ENCODE results near the gene TUG1.

The TUG1 gene

DNA sequence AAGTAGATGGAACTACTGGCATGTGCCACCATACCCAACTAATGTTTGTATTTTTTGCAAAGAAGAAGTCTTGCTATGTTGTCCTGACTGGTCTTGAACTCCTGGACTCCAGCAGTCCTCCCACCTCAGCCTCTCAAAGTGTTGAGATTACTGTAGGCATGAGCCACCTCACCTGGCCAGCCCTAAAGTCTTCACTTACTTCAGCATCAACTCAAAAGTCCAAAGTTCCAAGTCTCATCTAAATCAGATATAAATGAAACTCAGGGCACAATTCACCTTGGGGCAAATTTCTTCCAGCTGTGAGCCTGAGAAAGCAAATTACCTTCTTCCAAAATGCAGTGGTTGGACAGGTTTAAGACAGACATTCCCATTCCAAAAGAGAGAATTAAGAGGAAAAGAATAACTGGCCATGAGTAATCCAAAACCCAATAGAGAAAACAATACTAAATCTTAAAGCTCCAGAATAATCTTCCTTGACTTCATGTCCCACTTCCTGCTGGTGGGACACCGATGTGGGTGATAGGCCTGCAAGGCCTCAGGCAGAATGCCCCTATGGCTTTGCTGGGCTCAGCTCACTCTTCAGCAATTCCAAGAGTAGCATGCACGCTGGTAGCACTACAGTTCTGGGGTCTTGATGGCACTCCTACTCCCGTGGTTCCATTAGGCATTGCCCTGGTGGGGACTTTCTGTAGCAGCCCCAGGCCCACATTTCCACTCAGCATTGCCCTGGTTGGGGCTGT is 50.3 kb downstream of the TUG1 start:
- H3K9me3 ChIP-seq (replicated peaks; ENCODE audit: insufficient read depth, low read length) = no peaks in the 10 kb centered on the region
- H3K27me3 ChIP-seq (replicated peaks; ENCODE audit: insufficient read depth, low read length) = no peaks in the 10 kb centered on the region
- H3K79me2 ChIP-seq (ENCODE audit: low read length) = no peaks in the 10 kb centered on the region
- TF ChIP-seq, protein P1, sequence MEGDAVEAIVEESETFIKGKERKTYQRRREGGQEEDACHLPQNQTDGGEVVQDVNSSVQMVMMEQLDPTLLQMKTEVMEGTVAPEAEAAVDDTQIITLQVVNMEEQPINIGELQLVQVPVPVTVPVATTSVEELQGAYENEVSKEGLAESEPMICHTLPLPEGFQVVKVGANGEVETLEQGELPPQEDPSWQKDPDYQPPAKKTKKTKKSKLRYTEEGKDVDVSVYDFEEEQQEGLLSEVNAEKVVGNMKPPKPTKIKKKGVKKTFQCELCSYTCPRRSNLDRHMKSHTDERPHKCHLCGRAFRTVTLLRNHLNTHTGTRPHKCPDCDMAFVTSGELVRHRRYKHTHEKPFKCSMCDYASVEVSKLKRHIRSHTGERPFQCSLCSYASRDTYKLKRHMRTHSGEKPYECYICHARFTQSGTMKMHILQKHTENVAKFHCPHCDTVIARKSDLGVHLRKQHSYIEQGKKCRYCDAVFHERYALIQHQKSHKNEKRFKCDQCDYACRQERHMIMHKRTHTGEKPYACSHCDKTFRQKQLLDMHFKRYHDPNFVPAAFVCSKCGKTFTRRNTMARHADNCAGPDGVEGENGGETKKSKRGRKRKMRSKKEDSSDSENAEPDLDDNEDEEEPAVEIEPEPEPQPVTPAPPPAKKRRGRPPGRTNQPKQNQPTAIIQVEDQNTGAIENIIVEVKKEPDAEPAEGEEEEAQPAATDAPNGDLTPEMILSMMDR (IDR thresholded peaks at IDR 0.05; ENCODE audit: low read length) = no peak
- TF ChIP-seq EZH2 (optimal IDR thresholded peaks at IDR 0.05; ENCODE audit: low read depth, low read length) = no peak
- TF ChIP-seq EZH2phosphoT487 (IDR thresholded peaks at IDR 0.05; ENCODE audit: low read length) = no peak
- no peaks in the 10 kb centered on the region for H3K9me2 ChIP-seq (replicated peaks; ENCODE audit: insufficient read depth, low read length)
- H3K27ac ChIP-seq (ENCODE audit: low read length) = no peak overlapping the region
- H2AFZ ChIP-seq (ENCODE audit: low read length) = no peak overlapping the region
- H3K4me2 ChIP-seq (ENCODE audit: low read depth, low read length) = no peak overlapping the region
- H3K4me1 ChIP-seq (ENCODE audit: low read length) = no peaks in the 10 kb centered on the region
- no peak overlapping the region for H3K4me3 ChIP-seq (ENCODE audit: low read length)
- no peak for DNase-seq
- no peaks in the 10 kb centered on the region for H4K20me1 ChIP-seq (ENCODE audit: insufficient read depth, low read length)
- H3F3A ChIP-seq (ENCODE audit: insufficient read depth, low read length) = no peaks in the 10 kb centered on the region
- no peaks in the 10 kb centered on the region for H3K36me3 ChIP-seq (replicated peaks; ENCODE audit: insufficient read depth, low read length)
- no peak overlapping the region for H3K9ac ChIP-seq (ENCODE audit: low read length)

DNA sequence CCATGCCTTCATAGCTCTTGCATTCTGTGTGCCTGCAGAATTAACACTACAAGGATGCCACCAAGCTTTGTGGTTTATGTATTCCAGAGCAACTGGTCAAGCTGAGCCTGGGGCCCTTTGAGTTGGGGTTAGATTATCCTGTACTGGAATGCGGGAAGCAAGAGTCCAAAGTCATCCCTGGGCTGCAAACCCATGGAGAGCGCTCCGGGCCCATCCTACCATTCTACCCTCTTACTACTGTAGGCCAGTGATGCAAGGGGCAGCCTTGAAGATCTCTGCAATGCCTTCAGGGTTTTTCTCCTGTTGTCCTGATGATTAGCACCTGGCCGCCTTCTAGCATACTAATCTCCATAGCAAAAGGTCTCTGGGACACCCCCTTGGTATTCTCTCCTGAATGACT is 51.3 kb downstream of the TUG1 start:
- H3K9me3 ChIP-seq (replicated peaks; ENCODE audit: insufficient read depth, low read length) = no peaks in the 10 kb centered on the region
- no peak for DNase-seq
- no peak overlapping the region for H3K4me3 ChIP-seq (ENCODE audit: low read length)
- no peak overlapping the region for H3K9ac ChIP-seq (ENCODE audit: low read length)
- no peaks in the 10 kb centered on the region for H4K20me1 ChIP-seq (ENCODE audit: insufficient read depth, low read length)
- no peak overlapping the region for H3K4me2 ChIP-seq (ENCODE audit: low read depth, low read length)
- no peaks in the 10 kb centered on the region for H3K27me3 ChIP-seq (replicated peaks; ENCODE audit: insufficient read depth, low read length)
- no peak overlapping the region for H3K27ac ChIP-seq (ENCODE audit: low read length)
- no peaks in the 10 kb centered on the region for H3K79me2 ChIP-seq (ENCODE audit: low read length)
- no peaks in the 10 kb centered on the region for H3K4me1 ChIP-seq (ENCODE audit: low read length)
- no peaks in the 10 kb centered on the region for H3K9me2 ChIP-seq (replicated peaks; ENCODE audit: insufficient read depth, low read length)
- H2AFZ ChIP-seq (ENCODE audit: low read length) = no peak overlapping the region
- H3F3A ChIP-seq (ENCODE audit: insufficient read depth, low read length) = no peaks in the 10 kb centered on the region
- TF ChIP-seq, protein P1 (IDR thresholded peaks at IDR 0.05; ENCODE audit: low read length) = no peak
- TF ChIP-seq EZH2phosphoT487 (IDR thresholded peaks at IDR 0.05; ENCODE audit: low read length) = no peak
- no peaks in the 10 kb centered on the region for H3K36me3 ChIP-seq (replicated peaks; ENCODE audit: insufficient read depth, low read length)

DNA sequence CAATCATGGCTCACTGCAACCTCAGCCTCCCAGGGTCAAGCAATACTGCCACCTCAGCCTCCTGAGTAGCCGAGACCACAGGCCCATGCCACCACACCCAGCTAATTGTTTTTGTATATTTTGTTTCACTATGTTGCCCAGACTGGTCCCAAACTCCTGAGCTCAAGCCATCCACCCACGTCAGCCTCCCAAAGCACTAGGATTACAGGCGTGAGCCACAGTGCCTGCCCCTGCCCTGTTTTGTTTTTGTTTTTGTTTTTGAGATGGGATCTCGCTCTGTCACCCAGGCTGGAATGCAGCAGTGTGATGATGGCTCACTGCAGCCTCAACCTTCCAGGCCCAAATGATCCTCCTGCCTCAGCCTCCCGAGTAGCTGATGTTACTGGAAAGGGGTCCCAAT is 53.5 kb downstream of the TUG1 start:
- Histone ChIP-seq H3K9me3 (replicated peaks; ENCODE audit: insufficient read depth, low read length) (no peaks in the 10 kb centered on the region), H3K27ac (ENCODE audit: low read length) (no peak overlapping the region), H3K79me2 (ENCODE audit: low read length) (no peaks in the 10 kb centered on the region), H3F3A (ENCODE audit: insufficient read depth, low read length) (no peaks in the 10 kb centered on the region), H3K4me1 (ENCODE audit: low read length) (no peaks in the 10 kb centered on the region), H3K4me2 (ENCODE audit: low read depth, low read length) (no peak overlapping the region), H3K9me2 (replicated peaks; ENCODE audit: insufficient read depth, low read length) (no peaks in the 10 kb centered on the region), H3K4me3 (ENCODE audit: low read length) (no peak overlapping the region), H4K20me1 (ENCODE audit: insufficient read depth, low read length) (no peaks in the 10 kb centered on the region), H2AFZ (ENCODE audit: low read length) (no peak overlapping the region), H3K9ac (ENCODE audit: low read length) (no peak overlapping the region), H3K36me3 (replicated peaks; ENCODE audit: insufficient read depth, low read length) (no peaks in the 10 kb centered on the region), H3K27me3 (replicated peaks; ENCODE audit: insufficient read depth, low read length) (no peaks in the 10 kb centered on the region)
- no peak for DNase-seq
- TF ChIP-seq EZH2phosphoT487 (IDR thresholded peaks at IDR 0.05; ENCODE audit: low read length) = no peak
- TF ChIP-seq EZH2 (optimal IDR thresholded peaks at IDR 0.05; ENCODE audit: low read depth, low read length) = no peak
- TF ChIP-seq, protein P1 (IDR thresholded peaks at IDR 0.05; ENCODE audit: low read length) = no peak

Data from MM.1S (cell line).